Esophagus (tissue), 2 donors: Measurements from ENCODE around the gene CALR. TPM values are rescaled to one million over a fixed set of nuclear protein-coding genes. Genes with fewer than 3 reads are reported as not detected.

Experiments
- polyA plus RNA-seq, 2 donors: library from polyadenylated mRNA; stranded (reverse); fragments of 200-250 nt; gene quantifications; one replicate each; pipeline ENCODE4 v1.2.3, GENCODE V29; 2013
- donor health status: healthy with polysubstance abuse.
- donor health status: Bipolar disorder and iron deficiency.

CALR gene
- polyA plus RNA-seq, 2 donors: 173 to 361 TPM

Other genes starting within 250 kb of the CALR start
- gene FBXW9, start 242.0 kb upstream of the CALR start, polyA plus RNA-seq: 10 to 100 TPM in 1 of 2 donors, 1 to 10 TPM in 1; 5.0 to 12.3 TPM
- 10 to 100 TPM; 29.7 to 37.2 TPM for gene TNPO2, start 214.7 kb upstream of the CALR start, polyA plus RNA-seq
- 100 to 1,000 TPM; 212 to 215 TPM for gene TRIR, start 203.9 kb upstream of the CALR start, polyA plus RNA-seq
- gene GET3, start 201.1 kb upstream of the CALR start, polyA plus RNA-seq: 10 to 100 TPM; 46.2 to 74.1 TPM
- gene BEST2, start 186.8 kb upstream of the CALR start, polyA plus RNA-seq: under 1 TPM; 0.06 TPM
- 100 to 1,000 TPM in 1 of 2 donors, 10 to 100 TPM in 1; 47.9 to 103 TPM for gene HOOK2, start 163.1 kb upstream of the CALR start, polyA plus RNA-seq
- gene JUNB, start 147.1 kb upstream of the CALR start, polyA plus RNA-seq: 100 to 1,000 TPM; 175 to 339 TPM
- gene PRDX2, start 136.8 kb upstream of the CALR start, polyA plus RNA-seq: 100 to 1,000 TPM; 157 to 323 TPM
- gene THSD8, start 136.5 kb upstream of the CALR start, polyA plus RNA-seq: 1 to 10 TPM; 2.8 to 8.4 TPM
- gene RNASEH2A, start 132.0 kb upstream of the CALR start, polyA plus RNA-seq: 10 to 100 TPM in 1 of 2 donors, 1 to 10 TPM in 1; 6.9 to 20.8 TPM
- not detected for gene RTBDN, start 104.0 kb upstream of the CALR start, polyA plus RNA-seq
- gene MAST1, start 100.1 kb upstream of the CALR start, polyA plus RNA-seq: under 1 TPM; 0.18 to 0.22 TPM
- 10 to 100 TPM in 1 of 2 donors, 1 to 10 TPM in 1; 7.8 to 15.9 TPM for gene DNASE2, start 57.2 kb upstream of the CALR start, polyA plus RNA-seq
- gene KLF1, start 51.4 kb upstream of the CALR start, polyA plus RNA-seq: not detected
- 10 to 100 TPM; 14.3 to 21.0 TPM for gene GCDH, start 47.4 kb upstream of the CALR start, polyA plus RNA-seq
- under 1 TPM; 0.20 to 0.59 TPM for gene SYCE2, start 19.3 kb upstream of the CALR start, polyA plus RNA-seq
- gene FARSA, start 4.9 kb upstream of the CALR start, polyA plus RNA-seq: 10 to 100 TPM; 29.1 to 49.3 TPM
- 10 to 100 TPM; 73.9 to 81.0 TPM for gene RAD23A, start 7.3 kb downstream of the CALR start, polyA plus RNA-seq
- gene GADD45GIP1, start 18.6 kb downstream of the CALR start, polyA plus RNA-seq: 10 to 100 TPM; 53.7 to 57.0 TPM
- not detected for gene DAND5, start 31.0 kb downstream of the CALR start, polyA plus RNA-seq
- 10 to 100 TPM; 26.9 to 38.5 TPM for gene NFIX, start 56.9 kb downstream of the CALR start, polyA plus RNA-seq
- 1 to 10 TPM; 1.5 to 1.9 TPM for gene LYL1, start 164.2 kb downstream of the CALR start, polyA plus RNA-seq
- 10 to 100 TPM; 34.0 to 59.5 TPM for gene TRMT1, start 178.1 kb downstream of the CALR start, polyA plus RNA-seq
- gene NACC1, start 179.7 kb downstream of the CALR start, polyA plus RNA-seq: 10 to 100 TPM; 19.5 to 39.4 TPM
- 10 to 100 TPM; 75.1 to 76.0 TPM for gene STX10, start 211.8 kb downstream of the CALR start, polyA plus RNA-seq
- gene IER2, start 211.8 kb downstream of the CALR start, polyA plus RNA-seq: 100 to 1,000 TPM in 1 of 2 donors, 10 to 100 TPM in 1; 52.1 to 101 TPM